AG04450 (cell line): Measurements from ENCODE around the gene RBM15. TPM values are rescaled to one million over a fixed set of nuclear protein-coding genes. Genes with fewer than 3 reads are reported as not detected.

Experiments used
- CTCF ChIA-PET: fragments of 300-600, 350-600 bp; formaldehyde crosslinking; extraction: SDS; loops from one replicate; lab custom pipeline; 2022; ENCODE audit warnings: antibody characterized with exemption, inconsistent platforms; lab: Charles Lee
- POLR2A ChIA-PET: fragments of 350-600 bp; formaldehyde crosslinking; extraction: SDS; loops from one replicate; lab custom pipeline; 2021; ENCODE audit warnings: antibody characterized with exemption, inconsistent platforms; lab: Yijun Ruan, JAX
- DNase-seq: peaks from one replicate; pipeline ENCODE4 v3.0.0-alpha.2; 2011; ENCODE audit warnings: low read depth, low spot score
- H3K27ac ChIP-seq: one replicate; pipeline ENCODE4 v1.5.1; 2012; ENCODE audit warnings: low read depth, low read length, control low read depth
- H3K27me3 ChIP-seq: one replicate; pipeline ENCODE4 v1.6.0; 2012; ENCODE audit warnings: low read length; ENCODE audit not compliant: control insufficient read depth, insufficient read depth
- H3K4me3 ChIP-seq: 2 replicates; pipeline ENCODE4 v1.5.1; 2011; ENCODE audit warnings: mild to moderate bottlenecking, low read depth, low read length, control low read depth
- H3K9me3 ChIP-seq: 2 replicates; pipeline ENCODE4 v1.5.1; 2012; ENCODE audit warnings: low read length; ENCODE audit not compliant: control insufficient read depth, insufficient read depth
- polyA plus RNA-seq: library from polyadenylated mRNA; depleted of rRNA; stranded (reverse); fragments of >200 nt; gene quantifications from 2 replicates; pipeline ENCODE4 v1.2.3, GENCODE V29; 2011
- TF ChIP-seq, protein P1 (sequence below): IDR thresholded peaks from 2 replicates; pipeline ENCODE4 v1.5.1; 2011; ENCODE audit warnings: low read depth, low read length, control low read depth, inconsistent platforms

The RBM15 gene
- polyA plus RNA-seq, 1 experiment, result 8.9 TPM

DNA sequence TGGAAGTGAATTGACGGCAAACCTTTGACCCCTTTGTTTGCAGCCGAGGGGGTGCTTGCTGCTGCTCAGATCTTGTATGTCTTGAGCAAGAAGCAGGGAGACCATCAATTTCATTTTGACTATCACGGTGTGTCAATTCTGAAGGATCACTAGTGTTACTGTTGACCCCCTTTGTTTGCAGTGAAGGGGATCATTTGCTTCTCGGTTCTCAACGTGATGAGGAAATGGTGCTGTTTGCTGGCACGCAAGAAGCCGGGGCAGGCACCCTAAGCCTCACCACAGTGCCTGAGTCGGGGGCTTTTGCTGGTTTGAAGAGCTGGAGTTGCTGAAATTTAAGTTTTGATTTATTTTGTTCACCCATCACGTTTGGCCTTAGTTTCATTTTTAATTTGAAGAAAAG lies 7.5 kb downstream of the RBM15 start:
- Histone ChIP-seq H3K9me3 (no peaks in the 10 kb centered on the region), H3K4me3 (no peak overlapping the region), H3K27ac (no peak overlapping the region), H3K27me3 (no peaks in the 10 kb centered on the region)
- DNase-seq, result no peak
- POLR2A ChIA-PET, result no interaction called here
- CTCF ChIA-PET, result interaction anchor here (1.4 to 3.4 kb wide), 4 partner anchors 8 to 258 kb away, joined by 4 to 23 read pairs (median 8); partner anchors contain the start of gene RBM15
- TF ChIP-seq, protein P1, sequence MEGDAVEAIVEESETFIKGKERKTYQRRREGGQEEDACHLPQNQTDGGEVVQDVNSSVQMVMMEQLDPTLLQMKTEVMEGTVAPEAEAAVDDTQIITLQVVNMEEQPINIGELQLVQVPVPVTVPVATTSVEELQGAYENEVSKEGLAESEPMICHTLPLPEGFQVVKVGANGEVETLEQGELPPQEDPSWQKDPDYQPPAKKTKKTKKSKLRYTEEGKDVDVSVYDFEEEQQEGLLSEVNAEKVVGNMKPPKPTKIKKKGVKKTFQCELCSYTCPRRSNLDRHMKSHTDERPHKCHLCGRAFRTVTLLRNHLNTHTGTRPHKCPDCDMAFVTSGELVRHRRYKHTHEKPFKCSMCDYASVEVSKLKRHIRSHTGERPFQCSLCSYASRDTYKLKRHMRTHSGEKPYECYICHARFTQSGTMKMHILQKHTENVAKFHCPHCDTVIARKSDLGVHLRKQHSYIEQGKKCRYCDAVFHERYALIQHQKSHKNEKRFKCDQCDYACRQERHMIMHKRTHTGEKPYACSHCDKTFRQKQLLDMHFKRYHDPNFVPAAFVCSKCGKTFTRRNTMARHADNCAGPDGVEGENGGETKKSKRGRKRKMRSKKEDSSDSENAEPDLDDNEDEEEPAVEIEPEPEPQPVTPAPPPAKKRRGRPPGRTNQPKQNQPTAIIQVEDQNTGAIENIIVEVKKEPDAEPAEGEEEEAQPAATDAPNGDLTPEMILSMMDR, result no peak

- Histone ChIP-seq H3K9me3 (no peaks in the 10 kb centered on the region), H3K27ac (no peak overlapping the region), H3K4me3 (no peak overlapping the region), H3K27me3 (no peaks in the 10 kb centered on the region)
- TF ChIP-seq, protein P1, result no peak
- ChIA-PET CTCF (interaction anchor here (0.5 to 3.4 kb wide), 7 partner anchors 8 to 668 kb away, joined by 3 to 23 read pairs (median 4); partner anchors contain the start of gene RBM15), POLR2A (interaction anchor here (0.6 to 2.6 kb wide), 2 partner anchors 8 to 44 kb away, joined by 4 to 15 read pairs; partner anchors contain the start of gene RBM15)
- no peak for DNase-seq
Measured at GRCh38 chr1:110347182-110347893, 8.2 kb downstream of the RBM15 start.

- Histone ChIP-seq H3K27me3 (no peaks in the 10 kb centered on the region), H3K4me3 (no peak overlapping the region), H3K27ac (no peak overlapping the region), H3K9me3 (no peaks in the 10 kb centered on the region)
- TF ChIP-seq, protein P1, result no peak
- CTCF ChIA-PET, result interaction anchor here (0.6 to 3.4 kb wide), 5 partner anchors 9 to 145 kb away, joined by 3 to 23 read pairs (median 3); partner anchors contain the start of gene RBM15
- POLR2A ChIA-PET, result interaction anchor here (0.6 to 2.6 kb wide), 2 partner anchors 9 to 44 kb away, joined by 4 to 15 read pairs; partner anchors contain the start of gene RBM15
- no peak for DNase-seq
Measured at GRCh38 chr1:110348050-110348449, 8.9 kb downstream of the RBM15 start.

- Histone ChIP-seq H3K4me3 (no peak overlapping the region), H3K27ac (no peak overlapping the region), H3K9me3 (no peaks in the 10 kb centered on the region), H3K27me3 (no peaks in the 10 kb centered on the region)
- DNase-seq, result no peak
- TF ChIP-seq, protein P1, result no peak
- POLR2A ChIA-PET, result interaction anchor here (0.7 to 2.6 kb wide), 2 partner anchors 10 to 50 kb away, joined by 6 to 15 read pairs; partner anchors contain the start of gene RBM15
- CTCF ChIA-PET, result interaction anchor here (1.0 to 3.4 kb wide), 6 partner anchors 10 to 152 kb away, joined by 3 to 23 read pairs (median 6); partner anchors contain the start of gene RBM15
Measured at GRCh38 chr1:110348771-110349170, 9.6 kb downstream of the RBM15 start.

- Histone ChIP-seq H3K27me3 (no peaks in the 10 kb centered on the region), H3K9me3 (no peaks in the 10 kb centered on the region), H3K4me3 (no peak overlapping the region), H3K27ac (no peak overlapping the region)
- ChIA-PET POLR2A (interaction anchor here (0.9 kb wide), 1 partner anchor 11 kb away, joined by 7 read pairs; the partner anchor contains the start of gene RBM15), CTCF (interaction anchor here (1.1 to 1.9 kb wide), 2 partner anchors 110 to 145 kb away, joined by 3 to 10 read pairs; no protein-coding TSS in a partner anchor)
- no peak for DNase-seq
- TF ChIP-seq, protein P1, result no peak
Measured at GRCh38 chr1:110350360-110350759, 11.2 kb downstream of the RBM15 start.
